ENCODE results near the gene AGFG2.
"Not testable (repeated sequence)": the region's sequence is repeated elsewhere in the genome, so short reads cannot be mapped to it uniquely, and the experiment has no call there.

Gene AGFG2

GRCh38 chr7:100521076-100521475, 17.9 kb upstream of the AGFG2 start:
- DNase-seq, result no peak

- DNase-seq, result not testable (repeated sequence)
Measured at GRCh38 chr7:100521909-100522593, 17.0 kb upstream of the AGFG2 start.

- not testable (repeated sequence) for DNase-seq
Measured at GRCh38 chr7:100523192-100523591, 15.8 kb upstream of the AGFG2 start.

- DNase-seq, result not testable (repeated sequence)
Measured at GRCh38 chr7:100528108-100528866, 10.7 kb upstream of the AGFG2 start.

GRCh38 chr7:100532165-100533022, 6.6 kb upstream of the AGFG2 start:
- DNase-seq, result no peak

GRCh38 chr7:100535982-100536381, 3.0 kb upstream of the AGFG2 start:
- DNase-seq, result not testable (repeated sequence)

- DNase-seq, result not testable (repeated sequence)
Measured at GRCh38 chr7:100536695-100537094, 2.3 kb upstream of the AGFG2 start.

GRCh38 chr7:100538348-100538653, 702 bp upstream of the AGFG2 start:
- DNase-seq, result no peak

GRCh38 chr7:100539436-100540006, 518 bp downstream of the AGFG2 start:
- DNase-seq, result no peak

GRCh38 chr7:100540073-100540723, 1.2 kb downstream of the AGFG2 start:
- DNase-seq, result no peak

GRCh38 chr7:100541309-100541708, 2.3 kb downstream of the AGFG2 start:
- not testable (repeated sequence) for DNase-seq

GRCh38 chr7:100543586-100543985, 4.6 kb downstream of the AGFG2 start:
- no peak for DNase-seq

GRCh38 chr7:100544386-100544785, 5.4 kb downstream of the AGFG2 start:
- DNase-seq, result no peak

GRCh38 chr7:100544967-100545359, 6.0 kb downstream of the AGFG2 start:
- no peak for DNase-seq

GRCh38 chr7:100545360-100546128, 6.5 kb downstream of the AGFG2 start:
- DNase-seq, result no peak

GRCh38 chr7:100546129-100546925, 7.3 kb downstream of the AGFG2 start:
- DNase-seq, result no peak

GRCh38 chr7:100546926-100547800, 8.2 kb downstream of the AGFG2 start:
- no peak for DNase-seq

- no peak for DNase-seq
Measured at GRCh38 chr7:100547872-100548271, 8.9 kb downstream of the AGFG2 start.

GRCh38 chr7:100548446-100548845, 9.4 kb downstream of the AGFG2 start:
- not testable (repeated sequence) for DNase-seq

GRCh38 chr7:100552532-100552931, 13.5 kb downstream of the AGFG2 start:
- no peak for DNase-seq
